GM12801 (cell line): ENCODE data around the gene EPHB1.

Source experiments
- CTCF ChIP-seq: IDR thresholded peaks from one replicate; pipeline ENCODE4 v1.5.1; 2011; ENCODE audit warnings: control low read depth; ENCODE audit not compliant: insufficient read length; ENCODE audit errors: extremely low read depth

Gene EPHB1

GRCh38 chr3:134916276-134916961, 121.4 kb downstream of the EPHB1 start:
- no peak for TF ChIP-seq CTCF

- TF ChIP-seq CTCF = no peak
These were observed 122.6 kb downstream of the EPHB1 start for GRCh38 chr3:134917631-134918030.

GRCh38 chr3:134918441-134918840, 123.4 kb downstream of the EPHB1 start:
- TF ChIP-seq CTCF = no peak

GRCh38 chr3:134922101-134922500, 127.0 kb downstream of the EPHB1 start:
- TF ChIP-seq CTCF = no peak

GRCh38 chr3:134922866-134923265, 127.8 kb downstream of the EPHB1 start:
- TF ChIP-seq CTCF = no peak

GRCh38 chr3:134923286-134923685, 128.2 kb downstream of the EPHB1 start:
- no peak for TF ChIP-seq CTCF

- TF ChIP-seq CTCF = no peak
These were observed 132.5 kb downstream of the EPHB1 start for GRCh38 chr3:134927599-134927998.
